ENCODE data around the gene CRLF3. TPM values are rescaled to one million over a fixed set of nuclear protein-coding genes. Genes with fewer than 3 reads are reported as not detected.
"Not testable (repeated sequence)": the region's sequence is repeated elsewhere in the genome, so short reads cannot be mapped to it uniquely, and the experiment has no call there.

The CRLF3 gene
- total RNA-seq, 2 donors from 2014 or later, result 13.0 to 16.4 TPM

- H3K4me1 ChIP-seq (ENCODE audit: control insufficient read depth in 1 of 2, low read depth in 2 of 2); DNase-seq (ENCODE audit: low spot score); H3K4me3 ChIP-seq; H3K9me3 ChIP-seq; H3K27me3 ChIP-seq (replicated peaks; ENCODE audit: insufficient read depth); H3K36me3 ChIP-seq; ATAC-seq (ENCODE audit: insufficient number of reproducible peaks, low FRiP score, low read depth); H3K27ac ChIP-seq: not testable (repeated sequence)
Measured at GRCh38 chr17:30742669-30743068, 81.8 kb downstream of the CRLF3 start.

DNA sequence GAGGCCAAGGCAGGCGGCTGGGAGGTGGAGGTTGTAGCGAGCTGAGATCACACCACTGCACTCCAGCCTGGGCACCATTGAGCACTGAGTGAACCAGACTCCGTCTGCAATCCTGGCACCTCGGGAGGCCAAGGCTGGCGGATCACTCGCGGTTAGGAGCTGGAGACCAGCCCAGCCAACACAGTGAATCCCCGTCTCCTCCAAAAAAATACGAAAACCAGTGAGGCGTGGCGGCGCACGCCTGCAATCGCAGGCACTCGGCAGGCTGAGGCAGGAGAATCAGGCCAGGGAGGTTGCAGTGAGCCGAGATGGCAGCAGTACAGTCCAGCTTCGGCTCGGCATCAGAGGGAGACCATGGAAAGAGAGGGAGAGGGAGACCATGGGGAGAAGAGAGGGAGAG, 88.1 kb downstream of the CRLF3 start:
- H3K9me3 ChIP-seq; H3K27ac ChIP-seq; DNase-seq (ENCODE audit: low spot score); ATAC-seq (ENCODE audit: insufficient number of reproducible peaks, low FRiP score, low read depth); H3K27me3 ChIP-seq (replicated peaks; ENCODE audit: insufficient read depth); H3K36me3 ChIP-seq; H3K4me3 ChIP-seq: not testable (repeated sequence)
- peaks cover 9 to 11% of the 10 kb centered on the region in 2 donors for H3K4me1 ChIP-seq (ENCODE audit: control insufficient read depth in 1 of 2, low read depth in 2 of 2)

- not testable (repeated sequence) for H3K27me3 ChIP-seq (replicated peaks; ENCODE audit: insufficient read depth); DNase-seq (ENCODE audit: low spot score); ATAC-seq (ENCODE audit: insufficient number of reproducible peaks, low FRiP score, low read depth); H3K36me3 ChIP-seq; H3K27ac ChIP-seq; H3K4me3 ChIP-seq; H3K9me3 ChIP-seq
- H3K4me1 ChIP-seq (ENCODE audit: control insufficient read depth in 1 of 2, low read depth in 2 of 2), result peaks cover 9 to 11% of the 10 kb centered on the region in 2 donors
Measured at GRCh38 chr17:30735644-30736043, 88.8 kb downstream of the CRLF3 start.

- H3K27me3 ChIP-seq (replicated peaks; ENCODE audit: insufficient read depth); H3K9me3 ChIP-seq; H3K27ac ChIP-seq; ATAC-seq (ENCODE audit: insufficient number of reproducible peaks, low FRiP score, low read depth); H3K36me3 ChIP-seq; DNase-seq (ENCODE audit: low spot score); H3K4me3 ChIP-seq: not testable (repeated sequence)
- H3K4me1 ChIP-seq (ENCODE audit: control insufficient read depth in 1 of 2, low read depth in 2 of 2), result peaks cover 9 to 11% of the 10 kb centered on the region in 2 donors
Measured at GRCh38 chr17:30735206-30735605, 89.3 kb downstream of the CRLF3 start.

DNA sequence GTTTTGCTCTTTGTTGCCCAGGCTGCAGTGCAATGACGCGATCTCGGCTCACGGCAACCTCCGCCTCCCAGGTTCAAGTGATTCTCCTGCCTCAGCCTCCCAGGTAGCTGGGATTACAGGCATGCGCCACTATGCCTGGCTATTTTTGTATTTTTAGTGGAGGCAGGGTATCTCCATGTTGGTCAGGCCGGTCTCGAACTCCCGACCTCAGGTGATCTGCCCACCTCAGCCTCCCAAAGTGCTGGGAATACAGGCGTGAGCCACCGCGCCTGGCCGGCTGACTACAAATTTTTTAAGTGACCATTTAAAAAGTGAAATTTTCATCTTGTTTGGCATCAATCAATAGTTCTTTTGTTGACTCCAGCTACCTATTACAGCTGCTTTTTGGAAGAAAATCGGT, 90.3 kb downstream of the CRLF3 start:
- peaks cover 9 to 11% of the 10 kb centered on the region in 2 donors for H3K4me1 ChIP-seq (ENCODE audit: control insufficient read depth in 1 of 2, low read depth in 2 of 2)
- not testable (repeated sequence) for H3K27me3 ChIP-seq (replicated peaks; ENCODE audit: insufficient read depth); H3K4me3 ChIP-seq; DNase-seq (ENCODE audit: low spot score); H3K36me3 ChIP-seq; H3K27ac ChIP-seq; ATAC-seq (ENCODE audit: insufficient number of reproducible peaks, low FRiP score, low read depth); H3K9me3 ChIP-seq

Other genes starting within 250 kb of the CRLF3 start
- 1 to 10 TPM in 1 of 2 donors, under 1 TPM in 1; 0.81 to 1.3 TPM for gene ATAD5, start 7.3 kb upstream of the CRLF3 start, total RNA-seq
- gene TEFM, start 81.5 kb upstream of the CRLF3 start, total RNA-seq, result 10 to 100 TPM in 1 of 2 donors, 1 to 10 TPM in 1; 9.1 to 22.8 TPM
- 10 to 100 TPM; 38.3 to 69.2 TPM for gene ADAP2, start 97.3 kb upstream of the CRLF3 start, total RNA-seq
- 10 to 100 TPM; 37.7 to 45.8 TPM for gene RNF135, start 146.3 kb upstream of the CRLF3 start, total RNA-seq